Measurements from ENCODE around the gene WDR90.
A peak's percentile ranks its signal among the peaks of the same experiment; 100 is the strongest.

WDR90 gene

DNA sequence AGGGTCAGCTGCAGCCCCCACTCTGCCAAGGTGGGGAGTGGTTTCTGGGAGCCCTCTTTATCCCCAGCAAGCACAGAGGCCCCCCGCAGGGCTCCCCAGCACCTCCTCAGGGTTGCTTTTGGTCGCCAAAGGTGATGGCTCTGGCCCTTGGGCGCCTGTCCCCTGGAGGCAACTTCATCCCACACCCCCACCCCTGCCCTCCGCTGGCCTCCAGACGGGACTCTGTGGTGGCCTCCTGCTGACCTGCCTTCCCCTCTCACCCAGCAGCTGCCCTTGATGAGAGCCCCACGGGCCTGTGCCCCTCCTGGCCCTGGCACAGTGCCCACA lies 10.9 kb downstream of the WDR90 start:
- DNase-seq (ENCODE audit: low read depth): no peak
- no peak overlapping the region for H3K4me3 ChIP-seq (ENCODE audit: low read depth, low read length)
- TF ChIP-seq CTCF (IDR thresholded peaks at IDR 0.05; ENCODE audit: low read depth, low read length, missing control alignments): no peak
- in situ Hi-C loops (cut with HindIII; ENCODE audit: low sequenced_read_pairs): no loop called here

GRCh38 chr16:660459-661183 lies 11.5 kb downstream of the WDR90 start:
- no peak overlapping the region for H3K4me3 ChIP-seq (ENCODE audit: low read depth, low read length)
- in situ Hi-C loops (cut with HindIII; ENCODE audit: low sequenced_read_pairs): no loop called here
- DNase-seq (ENCODE audit: low read depth): peak; percentile 32
- TF ChIP-seq CTCF (IDR thresholded peaks at IDR 0.05; ENCODE audit: low read depth, low read length, missing control alignments): peak; percentile 43

DNA sequence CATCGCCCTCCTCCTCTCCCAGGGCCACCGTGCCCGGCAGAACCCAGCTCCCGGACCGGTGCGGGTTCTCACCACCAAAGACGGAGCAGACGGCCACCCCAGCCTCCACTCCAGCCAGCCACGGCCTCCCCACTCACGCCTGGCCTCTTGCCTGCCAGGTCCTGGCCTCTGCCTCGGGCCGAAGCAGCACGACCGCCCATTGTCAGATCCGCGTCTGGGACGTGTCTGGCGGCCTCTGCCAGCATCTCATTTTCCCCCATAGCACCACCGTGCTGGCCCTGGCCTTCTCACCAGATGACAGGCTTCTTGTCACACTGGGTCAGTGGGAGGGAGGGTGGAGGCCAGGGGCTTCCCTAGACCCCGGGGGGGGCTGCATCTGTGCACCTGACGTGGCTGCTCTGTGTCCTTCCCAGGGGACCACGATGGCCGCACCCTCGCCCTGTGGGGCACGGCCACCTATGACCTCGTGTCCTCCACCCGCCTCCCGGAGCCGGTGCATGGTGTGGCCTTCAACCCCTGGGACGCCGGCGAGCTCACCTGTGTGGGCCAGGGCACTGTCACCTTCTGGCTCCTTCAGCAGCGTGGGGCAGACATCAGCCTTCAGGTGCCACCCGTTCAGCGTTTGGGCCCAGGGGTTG lies 12.1 kb downstream of the WDR90 start:
- no peak for DNase-seq (ENCODE audit: low read depth)
- in situ Hi-C loops (cut with HindIII; ENCODE audit: low sequenced_read_pairs): no loop called here
- H3K4me3 ChIP-seq (ENCODE audit: low read depth, low read length): no peak overlapping the region
- peak; percentile 1 for TF ChIP-seq CTCF (IDR thresholded peaks at IDR 0.05; ENCODE audit: low read depth, low read length, missing control alignments)

GRCh38 chr16:662095-662494 lies 12.9 kb downstream of the WDR90 start:
- in situ Hi-C loops (cut with HindIII; ENCODE audit: low sequenced_read_pairs): no loop called here
- no peak for TF ChIP-seq CTCF (IDR thresholded peaks at IDR 0.05; ENCODE audit: low read depth, low read length, missing control alignments)
- H3K4me3 ChIP-seq (ENCODE audit: low read depth, low read length): no peak overlapping the region
- DNase-seq (ENCODE audit: low read depth): no peak

- in situ Hi-C loops (cut with HindIII; ENCODE audit: low sequenced_read_pairs): no loop called here
- no peak for TF ChIP-seq CTCF (IDR thresholded peaks at IDR 0.05; ENCODE audit: low read depth, low read length, missing control alignments)
- no peak for DNase-seq (ENCODE audit: low read depth)
- H3K4me3 ChIP-seq (ENCODE audit: low read depth, low read length): no peak overlapping the region
These were observed 13.4 kb downstream of the WDR90 start for GRCh38 chr16:662597-662996.

DNA sequence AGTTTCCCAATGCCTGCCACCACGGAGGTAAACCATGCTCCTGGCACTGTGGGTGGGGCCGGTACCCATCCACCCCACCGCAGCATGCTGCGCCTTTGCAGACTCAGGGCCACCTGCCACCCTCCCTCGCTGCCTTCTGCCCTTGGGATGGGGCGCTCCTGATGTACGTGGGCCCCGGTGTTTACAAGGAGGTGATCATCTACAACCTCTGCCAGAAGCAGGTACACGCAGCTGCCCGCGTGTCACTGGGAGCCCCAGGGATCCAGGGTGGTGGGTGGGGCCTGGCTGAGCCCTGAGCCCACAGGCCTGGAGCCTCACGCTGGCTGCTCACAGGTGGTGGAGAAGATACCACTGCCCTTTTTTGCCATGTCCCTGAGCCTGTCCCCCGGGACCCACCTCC lies 17.4 kb downstream of the WDR90 start:
- in situ Hi-C loops (cut with HindIII; ENCODE audit: low sequenced_read_pairs): no loop called here
- no peak overlapping the region for H3K4me3 ChIP-seq (ENCODE audit: low read depth, low read length)
- DNase-seq (ENCODE audit: low read depth): no peak
- no peak for TF ChIP-seq CTCF (IDR thresholded peaks at IDR 0.05; ENCODE audit: low read depth, low read length, missing control alignments)

Data from astrocyte of the cerebellum (primary cell).